ENCODE data around the gene CDCA3.

CDCA3 gene

DNA sequence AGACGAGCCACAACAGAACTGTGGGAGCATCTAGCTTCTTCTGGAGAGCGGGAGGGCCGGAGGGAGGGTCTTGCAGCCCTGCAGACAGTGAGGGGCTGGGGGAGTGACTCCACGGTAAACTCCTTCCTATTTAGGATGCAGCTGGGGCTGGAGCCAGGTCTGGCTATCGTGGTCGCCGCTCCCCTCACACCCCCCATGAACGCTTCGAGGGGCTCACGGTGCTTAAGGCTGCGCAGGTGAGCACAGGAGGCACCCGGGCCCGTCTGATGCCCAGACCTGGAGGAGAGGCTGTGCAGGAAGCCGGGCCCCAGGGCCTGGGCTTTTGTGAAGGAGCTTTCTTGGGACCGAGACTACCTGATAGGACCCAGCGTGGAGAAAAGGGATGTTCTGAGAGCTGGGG lies 14.2 kb downstream of the CDCA3 start:
- TF ChIP-seq, protein P1, sequence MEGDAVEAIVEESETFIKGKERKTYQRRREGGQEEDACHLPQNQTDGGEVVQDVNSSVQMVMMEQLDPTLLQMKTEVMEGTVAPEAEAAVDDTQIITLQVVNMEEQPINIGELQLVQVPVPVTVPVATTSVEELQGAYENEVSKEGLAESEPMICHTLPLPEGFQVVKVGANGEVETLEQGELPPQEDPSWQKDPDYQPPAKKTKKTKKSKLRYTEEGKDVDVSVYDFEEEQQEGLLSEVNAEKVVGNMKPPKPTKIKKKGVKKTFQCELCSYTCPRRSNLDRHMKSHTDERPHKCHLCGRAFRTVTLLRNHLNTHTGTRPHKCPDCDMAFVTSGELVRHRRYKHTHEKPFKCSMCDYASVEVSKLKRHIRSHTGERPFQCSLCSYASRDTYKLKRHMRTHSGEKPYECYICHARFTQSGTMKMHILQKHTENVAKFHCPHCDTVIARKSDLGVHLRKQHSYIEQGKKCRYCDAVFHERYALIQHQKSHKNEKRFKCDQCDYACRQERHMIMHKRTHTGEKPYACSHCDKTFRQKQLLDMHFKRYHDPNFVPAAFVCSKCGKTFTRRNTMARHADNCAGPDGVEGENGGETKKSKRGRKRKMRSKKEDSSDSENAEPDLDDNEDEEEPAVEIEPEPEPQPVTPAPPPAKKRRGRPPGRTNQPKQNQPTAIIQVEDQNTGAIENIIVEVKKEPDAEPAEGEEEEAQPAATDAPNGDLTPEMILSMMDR (IDR thresholded peaks at IDR 0.05): no peak
- H3K36me3 Mint-ChIP-seq (ENCODE audit: low read depth): peaks cover 50% of the 10 kb centered on the region
- H3K4me3 Mint-ChIP-seq: no peak overlapping the region
- H3K27ac Mint-ChIP-seq: no peak overlapping the region
- no peak for DNase-seq
- no peaks in the 10 kb centered on the region for H3K9me3 Mint-ChIP-seq
- peaks cover 4% of the 10 kb centered on the region for H3K4me1 Mint-ChIP-seq
- peaks cover 5% of the 10 kb centered on the region for H3K27me3 Mint-ChIP-seq (ENCODE audit: low read depth, poor library complexity)

DNA sequence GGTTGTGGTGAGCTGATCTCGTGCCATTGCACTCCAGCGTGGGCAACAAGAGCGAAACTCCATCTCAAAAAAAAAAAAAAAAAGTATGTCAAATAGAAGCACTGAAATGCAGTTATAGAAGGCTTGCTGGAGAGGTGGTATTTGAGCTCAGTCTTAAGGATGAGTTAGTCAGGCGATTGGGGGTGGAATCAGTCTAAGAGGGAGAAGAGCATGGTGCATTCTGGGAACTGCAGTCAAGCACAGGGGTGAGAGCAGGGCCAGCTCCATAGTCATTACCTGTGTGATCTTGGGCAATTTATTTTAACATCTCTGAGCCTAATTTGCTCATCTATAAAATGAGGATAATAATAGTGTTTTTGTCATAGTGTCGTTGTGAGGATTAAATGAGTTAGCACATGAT lies 16.2 kb downstream of the CDCA3 start:
- Mint-ChIP-seq H3K27me3 (ENCODE audit: low read depth, poor library complexity) (peaks cover 5% of the 10 kb centered on the region), H3K36me3 (ENCODE audit: low read depth) (peaks cover 62% of the 10 kb centered on the region), H3K4me3 (no peak overlapping the region), H3K27ac (no peak overlapping the region), H3K4me1 (peaks cover 21% of the 10 kb centered on the region), H3K9me3 (no peaks in the 10 kb centered on the region)
- DNase-seq: no peak
- TF ChIP-seq, protein P1 (IDR thresholded peaks at IDR 0.05): no peak

DNA sequence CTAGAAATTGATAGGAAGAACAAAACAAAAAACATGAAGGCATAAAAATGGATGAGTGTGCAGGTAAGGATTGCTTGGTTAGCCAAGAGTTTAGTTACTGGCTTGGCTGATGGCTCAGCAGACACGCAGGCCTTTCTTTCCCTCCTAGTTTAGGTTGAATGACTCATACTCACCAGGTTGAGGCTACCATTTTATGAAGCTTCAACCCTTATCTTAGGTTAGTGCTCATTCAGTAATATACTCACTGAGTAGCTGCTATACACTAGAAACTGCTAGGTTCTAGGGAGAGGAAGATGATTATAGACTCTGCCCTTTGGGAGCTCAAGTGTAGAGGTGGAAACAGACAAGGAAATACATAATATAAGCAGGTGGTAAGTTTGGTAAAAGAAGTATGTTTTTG lies 16.8 kb downstream of the CDCA3 start:
- TF ChIP-seq, protein P1 (IDR thresholded peaks at IDR 0.05): no peak
- Mint-ChIP-seq H3K4me1 (peaks cover 27% of the 10 kb centered on the region), H3K9me3 (no peaks in the 10 kb centered on the region), H3K4me3 (no peak overlapping the region), H3K36me3 (ENCODE audit: low read depth) (peaks cover 62% of the 10 kb centered on the region), H3K27ac (no peak overlapping the region), H3K27me3 (ENCODE audit: low read depth, poor library complexity) (peaks cover 5% of the 10 kb centered on the region)
- DNase-seq: no peak

DNA sequence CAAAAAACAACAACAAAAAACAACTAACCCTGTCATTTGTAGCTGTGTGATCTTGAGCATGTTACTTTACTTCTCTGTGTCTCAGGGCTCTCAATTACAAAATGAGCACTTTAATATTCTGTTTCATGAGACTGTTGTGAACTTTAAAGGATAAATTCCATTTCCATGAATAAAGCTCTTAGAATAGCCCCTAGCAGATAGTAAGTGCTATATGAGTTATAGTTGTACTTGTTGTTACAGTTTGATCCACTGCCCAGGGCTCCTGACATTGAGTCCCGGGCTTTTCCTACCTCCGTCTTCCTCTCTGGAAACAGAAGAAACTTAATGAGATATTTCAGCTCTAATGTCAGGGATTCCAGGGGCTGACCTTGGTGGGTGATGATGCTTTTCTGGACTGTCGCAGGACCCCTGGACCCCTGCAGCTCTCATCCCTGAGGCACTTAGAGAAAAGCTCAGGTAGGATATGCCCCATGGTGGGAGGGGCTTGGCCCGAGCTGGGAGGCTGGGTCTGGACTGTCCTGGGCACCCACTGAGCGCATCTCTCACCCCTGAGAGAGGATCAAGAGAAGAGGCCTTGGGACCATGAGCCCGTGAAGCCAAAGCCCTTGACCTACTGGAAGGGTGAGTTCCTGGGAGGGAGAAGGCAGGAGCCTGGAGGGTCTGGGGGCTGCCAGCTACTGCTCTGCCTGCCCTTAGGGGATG lies 17.7 kb downstream of the CDCA3 start:
- Mint-ChIP-seq H3K9me3 (no peaks in the 10 kb centered on the region), H3K4me3 (no peak overlapping the region), H3K27ac (peak overlapping the region; percentile 48), H3K36me3 (ENCODE audit: low read depth) (peaks cover 60% of the 10 kb centered on the region), H3K4me1 (peaks cover 25% of the 10 kb centered on the region), H3K27me3 (ENCODE audit: low read depth, poor library complexity) (peaks cover 5% of the 10 kb centered on the region)
- TF ChIP-seq, protein P1 (IDR thresholded peaks at IDR 0.05): no peak
- no peak for DNase-seq

DNA sequence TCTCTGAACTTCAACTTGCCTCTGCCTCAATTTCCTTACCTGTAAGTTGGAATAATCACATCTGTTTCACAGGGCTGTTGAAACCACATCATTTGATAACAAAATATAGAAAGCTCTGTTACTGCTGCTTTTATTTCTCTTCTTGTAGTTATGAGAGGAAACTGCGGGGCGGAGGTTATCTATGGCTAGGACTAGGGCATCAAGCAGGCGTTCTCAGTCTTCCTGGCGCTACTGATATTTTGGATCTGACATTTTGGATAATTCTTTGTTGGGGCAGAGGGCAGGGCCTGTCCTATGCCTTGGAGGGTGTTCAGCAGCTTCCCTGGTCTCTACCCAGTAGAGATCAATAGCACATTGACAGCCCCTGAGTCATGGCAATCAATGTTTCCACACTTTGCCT lies 19.0 kb downstream of the CDCA3 start:
- H3K4me1 Mint-ChIP-seq: peaks cover 35% of the 10 kb centered on the region
- H3K36me3 Mint-ChIP-seq (ENCODE audit: low read depth): peaks cover 54% of the 10 kb centered on the region
- H3K27ac Mint-ChIP-seq: no peak overlapping the region
- H3K9me3 Mint-ChIP-seq: no peaks in the 10 kb centered on the region
- peak overlapping the region; percentile 28 for H3K4me3 Mint-ChIP-seq
- TF ChIP-seq, protein P1 (IDR thresholded peaks at IDR 0.05): no peak
- DNase-seq: no peak
- H3K27me3 Mint-ChIP-seq (ENCODE audit: low read depth, poor library complexity): peaks cover 5% of the 10 kb centered on the region

DNA sequence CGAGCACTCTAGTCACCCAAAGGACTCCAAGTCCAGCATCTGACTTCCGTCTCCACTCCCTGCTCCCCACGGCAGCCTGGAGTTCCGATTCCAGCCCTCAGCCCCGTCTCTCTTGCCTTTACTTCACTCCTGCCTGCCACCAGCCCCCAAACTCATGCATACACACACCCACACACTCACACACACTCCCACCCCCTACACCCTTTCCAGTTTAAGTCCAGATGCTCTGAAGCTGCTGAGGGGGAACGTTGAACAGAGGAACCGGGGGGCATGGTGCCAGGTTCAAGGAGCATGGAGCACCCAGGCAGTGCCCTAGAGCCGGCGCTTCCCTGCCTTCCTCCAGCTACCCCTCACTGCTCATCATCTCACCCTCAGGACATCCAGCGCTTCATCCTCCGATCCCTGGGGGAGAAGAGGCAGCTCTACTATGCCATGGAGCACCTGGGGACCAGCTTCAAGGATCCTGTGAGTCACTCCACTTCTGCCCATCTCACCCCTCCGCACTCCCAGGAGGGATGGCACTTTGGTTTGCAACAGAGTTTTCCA lies 19.6 kb downstream of the CDCA3 start:
- DNase-seq: no peak
- Mint-ChIP-seq H3K4me1 (peaks cover 41% of the 10 kb centered on the region), H3K9me3 (no peaks in the 10 kb centered on the region), H3K4me3 (no peak overlapping the region), H3K27me3 (ENCODE audit: low read depth, poor library complexity) (peaks cover 5% of the 10 kb centered on the region), H3K27ac (peak overlapping the region; percentile 12), H3K36me3 (ENCODE audit: low read depth) (peaks cover 51% of the 10 kb centered on the region)
- TF ChIP-seq, protein P1 (IDR thresholded peaks at IDR 0.05): no peak

Measured in nephron progenitor cell (in vitro differentiated cells).